ENCODE measurements around the gene SLIT3.

DNA sequence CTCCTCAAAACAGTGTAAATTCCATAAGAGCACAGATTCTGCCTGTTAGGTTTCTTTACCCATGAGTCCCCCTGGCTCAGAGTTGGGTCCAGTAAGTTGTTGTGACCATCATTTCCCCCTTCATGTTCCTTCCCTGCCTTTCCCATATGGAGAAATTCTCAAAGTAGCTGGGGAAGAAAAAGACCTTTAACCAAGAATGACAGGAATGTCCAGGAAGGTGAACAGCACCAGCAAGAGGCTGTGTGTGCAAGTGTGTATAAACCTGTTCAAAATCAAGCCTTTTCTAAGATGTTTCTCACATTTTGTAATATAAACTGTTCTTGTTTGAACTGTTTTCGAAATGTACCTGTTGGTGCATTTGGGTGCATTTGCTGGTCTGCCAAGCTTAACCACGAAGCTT lies 238.2 kb downstream of the SLIT3 start:
- no peak for TF ChIP-seq GATA3 (IDR thresholded peaks at IDR 0.05; ENCODE audit: low read depth, low read length)
- no peak for TF ChIP-seq GATA2 (IDR thresholded peaks at IDR 0.05; ENCODE audit: low read depth, low read length)

Data from SH-SY5Y (cell line).